22Rv1 (cell line): ENCODE measurements around the gene CENPP.

ENCODE experiments used
- H3K27ac ChIP-seq: fragments of 450-650 bp; 2 replicates; pipeline ENCODE4 v1.5.1; 2017
- CTCF ChIP-seq: fragments of 450-650 bp; IDR thresholded peaks from 2 replicates; pipeline ENCODE4 v1.5.1; 2017; ENCODE audit warnings: mild to moderate bottlenecking
- ZFX ChIP-seq: fragments of 450-650 bp; IDR thresholded peaks from 2 replicates; pipeline ENCODE4 v1.6.1; 2017; ENCODE audit warnings: antibody characterized with exemption, borderline replicate concordance

CENPP gene

GRCh38 chr9:92422611-92423338 lies 97.0 kb downstream of the CENPP start:
- TF ChIP-seq CTCF (no peak), ZFX (no peak)
- no peak overlapping the region for H3K27ac ChIP-seq

DNA sequence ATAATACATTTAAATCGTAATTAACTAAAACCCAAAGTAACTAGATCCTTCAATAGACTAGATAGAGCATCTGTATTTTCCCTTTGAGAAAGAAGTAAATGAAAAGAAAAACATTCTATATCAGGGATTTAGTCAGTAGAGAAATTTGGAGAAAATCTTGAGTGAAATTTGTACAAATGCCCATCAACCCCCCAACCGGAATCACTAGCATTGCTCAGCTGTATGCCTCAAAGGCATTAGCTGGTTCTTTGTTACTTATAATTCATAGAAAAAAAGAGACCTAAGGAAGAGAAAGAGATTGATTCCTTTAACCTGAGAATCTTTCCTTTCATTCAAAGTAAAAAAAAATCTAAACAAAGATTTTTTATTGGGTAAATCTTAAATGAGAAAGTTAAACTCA lies 97.9 kb downstream of the CENPP start:
- TF ChIP-seq ZFX, result no peak
- TF ChIP-seq CTCF, result no peak
- no peak overlapping the region for H3K27ac ChIP-seq

GRCh38 chr9:92424340-92424739 lies 98.6 kb downstream of the CENPP start, which contains the start of gene OMD:
TSS of gene OMD (minus strand) at chr9:92424471. CDS start at chr9:92417558, 6,913 bp downstream.
- TF ChIP-seq CTCF (no peak), ZFX (no peak)
- H3K27ac ChIP-seq, result no peak within 1 kb of the TSS

DNA sequence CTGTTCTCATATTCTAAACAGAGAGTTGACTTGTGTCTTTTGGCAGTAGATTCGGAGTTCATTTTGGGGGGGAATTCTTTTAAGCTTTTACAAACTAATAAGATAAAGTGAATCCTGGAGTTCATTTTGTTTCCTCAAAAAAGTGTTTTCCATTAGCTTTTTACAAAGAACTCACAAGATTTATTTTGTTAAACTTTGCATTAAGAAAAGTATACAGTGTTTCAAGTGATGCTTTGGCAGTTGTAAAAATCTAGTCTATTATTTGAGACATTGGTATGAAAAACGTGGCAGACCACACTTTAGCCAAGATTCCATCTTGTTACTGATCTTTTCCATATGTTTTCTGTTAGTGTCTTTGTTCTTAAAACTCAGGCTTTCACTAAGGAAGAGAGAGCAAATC lies 99.7 kb downstream of the CENPP start:
- H3K27ac ChIP-seq, result no peak overlapping the region
- TF ChIP-seq ZFX (no peak), CTCF (no peak)

DNA sequence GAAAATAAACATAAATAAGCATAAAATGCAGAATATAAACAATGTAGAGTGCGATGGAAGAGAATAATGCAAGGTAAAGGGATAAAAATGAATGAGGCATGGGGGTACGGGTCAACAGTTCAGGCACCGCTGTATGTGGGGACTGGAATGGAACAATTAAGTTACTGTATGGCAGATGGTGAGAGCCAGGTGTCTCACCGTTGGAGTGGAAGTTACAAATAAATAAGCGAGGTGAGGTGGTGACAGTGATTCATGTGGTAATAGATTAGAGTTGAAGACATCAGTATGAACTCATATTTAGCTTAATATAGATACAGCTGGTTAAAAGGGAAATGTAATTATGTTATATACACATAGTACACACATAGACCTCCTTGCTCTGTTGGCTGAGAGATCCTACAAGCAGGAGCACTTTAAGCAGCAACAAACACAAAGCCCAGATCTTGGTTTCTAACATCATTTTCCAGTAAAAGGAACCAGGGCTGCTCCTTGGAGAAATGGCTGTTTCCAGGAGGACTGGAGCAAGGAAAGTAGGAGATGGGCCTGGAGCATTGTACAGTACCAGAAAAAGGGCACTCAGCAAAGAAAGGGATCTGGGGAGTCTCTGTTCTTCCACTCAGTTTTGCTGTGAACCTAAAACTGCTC lies 100.9 kb downstream of the CENPP start:
- no peak overlapping the region for H3K27ac ChIP-seq
- TF ChIP-seq CTCF (no peak), ZFX (no peak)

GRCh38 chr9:92429836-92430235 lies 104.1 kb downstream of the CENPP start:
- TF ChIP-seq ZFX (no peak), CTCF (no peak)
- no peak overlapping the region for H3K27ac ChIP-seq

DNA sequence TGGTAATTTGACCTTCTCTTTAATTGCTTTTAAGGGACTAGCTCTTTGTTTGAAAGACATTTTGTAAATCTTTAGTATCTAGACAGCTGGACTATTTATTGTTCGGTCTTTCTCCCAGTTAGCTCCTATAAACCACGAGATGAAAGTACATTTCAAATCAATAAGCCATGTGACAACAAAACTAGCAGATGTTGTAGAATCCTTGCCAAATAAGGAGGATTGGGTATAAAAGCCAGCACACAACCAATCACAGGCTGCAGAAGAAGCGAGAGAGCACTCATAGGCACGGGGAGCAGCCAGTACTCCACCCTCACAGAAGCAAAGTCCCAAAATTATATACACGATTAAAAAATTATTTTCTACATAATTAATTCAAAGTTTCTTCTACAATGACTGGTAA lies 106.6 kb downstream of the CENPP start:
- H3K27ac ChIP-seq, result no peak overlapping the region
- no peak for TF ChIP-seq ZFX
- TF ChIP-seq CTCF, result no peak
